Hippocampal formation (tissue), 2 donors: Measurements from ENCODE around the gene TAX1BP1.
"Not testable (repeated sequence)": the region's sequence is repeated elsewhere in the genome, so short reads cannot be mapped to it uniquely, and the experiment has no call there.

Experiments
- DNase-seq, 2 donors: peaks; one replicate each; lab custom pipeline; 2025; lab: John Stamatoyannopoulos, UW

Gene TAX1BP1

GRCh38 chr7:27739301-27739908 is 557 bp upstream of the TAX1BP1 start:
- no peak for DNase-seq

- peak; percentile 41 to 59 for DNase-seq
Measured at GRCh38 chr7:27740449-27741086, 606 bp downstream of the TAX1BP1 start.

GRCh38 chr7:27742091-27742710 is 2.2 kb downstream of the TAX1BP1 start:
- not testable (repeated sequence) for DNase-seq

- no peak for DNase-seq
Measured at GRCh38 chr7:27745064-27745583, 5.2 kb downstream of the TAX1BP1 start.

GRCh38 chr7:27746486-27746885 is 6.5 kb downstream of the TAX1BP1 start:
- DNase-seq, result no peak

- no peak for DNase-seq
Measured at GRCh38 chr7:27746978-27747377, 7.0 kb downstream of the TAX1BP1 start.

GRCh38 chr7:27747589-27748368 is 7.8 kb downstream of the TAX1BP1 start:
- DNase-seq, result no peak

GRCh38 chr7:27750316-27750715 is 10.4 kb downstream of the TAX1BP1 start:
- DNase-seq, result no peak

GRCh38 chr7:27751888-27752660 is 12.1 kb downstream of the TAX1BP1 start:
- no peak for DNase-seq

- no peak for DNase-seq
Measured at GRCh38 chr7:27753863-27754262, 13.9 kb downstream of the TAX1BP1 start.

- DNase-seq, result no peak
Measured at GRCh38 chr7:27756298-27756697, 16.3 kb downstream of the TAX1BP1 start.

- no peak for DNase-seq
Measured at GRCh38 chr7:27759491-27759890, 19.5 kb downstream of the TAX1BP1 start.

GRCh38 chr7:27762062-27762461 is 22.1 kb downstream of the TAX1BP1 start:
- no peak for DNase-seq

GRCh38 chr7:27763983-27764508 is 24.1 kb downstream of the TAX1BP1 start:
- DNase-seq, result no peak

- DNase-seq, result no peak
Measured at GRCh38 chr7:27765841-27766240, 25.9 kb downstream of the TAX1BP1 start.

GRCh38 chr7:27767374-27767773 is 27.4 kb downstream of the TAX1BP1 start:
- DNase-seq, result no peak

GRCh38 chr7:27771111-27771510 is 31.1 kb downstream of the TAX1BP1 start:
- no peak for DNase-seq

GRCh38 chr7:27774717-27775328 is 34.9 kb downstream of the TAX1BP1 start:
- no peak for DNase-seq

GRCh38 chr7:27775782-27776181 is 35.8 kb downstream of the TAX1BP1 start:
- no peak for DNase-seq

GRCh38 chr7:27777662-27778061 is 37.7 kb downstream of the TAX1BP1 start:
- no peak for DNase-seq

- no peak for DNase-seq
Measured at GRCh38 chr7:27779873-27780272, 39.9 kb downstream of the TAX1BP1 start.
